ENCODE results near the gene ELOVL1. TPM values are rescaled to one million over a fixed set of nuclear protein-coding genes. Genes with fewer than 3 reads are reported as not detected.

ELOVL1 gene
- total and polyA plus RNA-seq, 10 of the 15 experiments (the other 5 are each of a cell fraction or from before 2014, with no cell fraction given) = 58.5 to 139 (median 89.8) TPM

DNA sequence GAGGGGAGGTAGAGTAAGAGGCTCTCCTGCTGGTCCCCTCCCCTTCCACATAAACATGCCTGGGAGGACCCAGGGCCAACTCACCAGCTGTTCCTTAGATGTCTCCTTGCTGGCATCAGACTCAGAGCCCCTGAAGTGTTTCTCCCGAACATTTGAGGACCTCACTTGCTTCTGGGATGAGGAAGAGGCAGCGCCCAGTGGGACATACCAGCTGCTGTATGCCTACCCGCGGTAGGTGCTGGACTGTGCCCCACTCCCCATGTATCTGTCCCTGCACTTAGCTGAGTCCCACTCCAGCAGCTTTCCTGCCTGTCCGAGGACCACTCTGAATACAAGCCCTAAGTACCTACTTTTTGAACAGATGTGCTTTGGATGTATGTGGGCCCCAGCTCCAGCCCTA lies 29.8 kb downstream of the ELOVL1 start:
- ATAC-seq = no peak
- no peaks in the 10 kb centered on the region for H3K36me3 ChIP-seq (ENCODE audit: control insufficient read depth in 2 of 2, insufficient read depth in 2 of 2, low read length in 1 of 2)
- in situ Hi-C loops (cut with MboI) = no loop called here
- RAD21 ChIA-PET (ENCODE audit: unreplicated experiment) = no interaction called here
- H2AFZ ChIP-seq (ENCODE audit: control insufficient read depth, low read depth, low read length) = no peak overlapping the region
- SMC1A ChIA-PET (ENCODE audit: uncharacterized antibody, unreplicated experiment) = interaction anchor here (0.8 kb wide), 1 partner anchor 99 kb away, joined by 4 read pairs; no protein-coding TSS in a partner anchor
- no peak overlapping the region for H3K27ac ChIP-seq (ENCODE audit: control insufficient read depth, insufficient read depth)
- FAIRE-seq = no peak
- no TSS peak for BruUV-seq (replicated peaks)
- H3K79me2 ChIP-seq (ENCODE audit: control insufficient read depth, insufficient read depth, low read length) = no peaks in the 10 kb centered on the region
- H3K4me2 ChIP-seq (ENCODE audit: control insufficient read depth, insufficient read depth) = no peak overlapping the region
- CTCF ChIA-PET = no interaction called here
- H3K9me3 ChIP-seq (replicated peaks; ENCODE audit: control insufficient read depth, insufficient read depth, low read length) = no peaks in the 10 kb centered on the region
- intact Hi-C loops (cut with micrococcal nuclease; ENCODE audit: unreplicated experiment) = no loop called here
- TF ChIP-seq GABPA (IDR thresholded peaks at IDR 0.05; ENCODE audit: low read depth) (no peak), EZH2 (IDR thresholded peaks at IDR 0.05; ENCODE audit: borderline replicate concordance, control insufficient read depth, low read depth, low read length) (no peak), SUZ12 (IDR thresholded peaks at IDR 0.05; ENCODE audit: unreplicated experiment) (no peak), BCLAF1 (IDR thresholded peaks at IDR 0.05) (no peak), LARP7 (IDR thresholded peaks at IDR 0.05) (no peak), ZBED1 (IDR thresholded peaks at IDR 0.05; ENCODE audit: borderline replicate concordance) (no peak), NR2C2 (IDR thresholded peaks at IDR 0.05; ENCODE audit: borderline replicate concordance, control insufficient read depth, insufficient read length, low read depth) (no peak), MTA3 (IDR thresholded peaks at IDR 0.05; ENCODE audit: borderline replicate concordance, low read length) (no peak), MEF2B (IDR thresholded peaks at IDR 0.05; ENCODE audit: partially characterized antibody, poor library complexity, severe bottlenecking) (no peak), BMI1 (IDR thresholded peaks at IDR 0.05; ENCODE audit: borderline replicate concordance) (no peak), PML (IDR thresholded peaks at IDR 0.05; ENCODE audit: low read length) (no peak), DPF2 (IDR thresholded peaks at IDR 0.05) (no peak), POLR2A (IDR thresholded peaks at IDR 0.05; ENCODE audit: low read depth, low read length) (no peak), FOXK2 (IDR thresholded peaks at IDR 0.05) (no peak), POLR2AphosphoS2 (IDR thresholded peaks at IDR 0.05; ENCODE audit: low read depth, low read length) (no peak)
- TF ChIP-seq, protein P1, sequence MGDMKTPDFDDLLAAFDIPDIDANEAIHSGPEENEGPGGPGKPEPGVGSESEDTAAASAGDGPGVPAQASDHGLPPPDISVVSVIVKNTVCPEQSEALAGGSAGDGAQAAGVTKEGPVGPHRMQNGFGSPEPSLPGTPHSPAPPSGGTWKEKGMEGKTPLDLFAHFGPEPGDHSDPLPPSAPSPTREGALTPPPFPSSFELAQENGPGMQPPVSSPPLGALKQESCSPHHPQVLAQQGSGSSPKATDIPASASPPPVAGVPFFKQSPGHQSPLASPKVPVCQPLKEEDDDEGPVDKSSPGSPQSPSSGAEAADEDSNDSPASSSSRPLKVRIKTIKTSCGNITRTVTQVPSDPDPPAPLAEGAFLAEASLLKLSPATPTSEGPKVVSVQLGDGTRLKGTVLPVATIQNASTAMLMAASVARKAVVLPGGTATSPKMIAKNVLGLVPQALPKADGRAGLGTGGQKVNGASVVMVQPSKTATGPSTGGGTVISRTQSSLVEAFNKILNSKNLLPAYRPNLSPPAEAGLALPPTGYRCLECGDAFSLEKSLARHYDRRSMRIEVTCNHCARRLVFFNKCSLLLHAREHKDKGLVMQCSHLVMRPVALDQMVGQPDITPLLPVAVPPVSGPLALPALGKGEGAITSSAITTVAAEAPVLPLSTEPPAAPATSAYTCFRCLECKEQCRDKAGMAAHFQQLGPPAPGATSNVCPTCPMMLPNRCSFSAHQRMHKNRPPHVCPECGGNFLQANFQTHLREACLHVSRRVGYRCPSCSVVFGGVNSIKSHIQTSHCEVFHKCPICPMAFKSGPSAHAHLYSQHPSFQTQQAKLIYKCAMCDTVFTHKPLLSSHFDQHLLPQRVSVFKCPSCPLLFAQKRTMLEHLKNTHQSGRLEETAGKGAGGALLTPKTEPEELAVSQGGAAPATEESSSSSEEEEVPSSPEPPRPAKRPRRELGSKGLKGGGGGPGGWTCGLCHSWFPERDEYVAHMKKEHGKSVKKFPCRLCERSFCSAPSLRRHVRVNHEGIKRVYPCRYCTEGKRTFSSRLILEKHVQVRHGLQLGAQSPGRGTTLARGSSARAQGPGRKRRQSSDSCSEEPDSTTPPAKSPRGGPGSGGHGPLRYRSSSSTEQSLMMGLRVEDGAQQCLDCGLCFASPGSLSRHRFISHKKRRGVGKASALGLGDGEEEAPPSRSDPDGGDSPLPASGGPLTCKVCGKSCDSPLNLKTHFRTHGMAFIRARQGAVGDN (IDR thresholded peaks at IDR 0.05) = no peak
- no peaks in the 10 kb centered on the region for H4K20me1 ChIP-seq (ENCODE audit: control insufficient read depth, insufficient read depth)
- no peak for DNase-seq (ENCODE audit: low read depth, low spot score)
- WGBS (ENCODE audit: insufficient coverage, insufficient replicate concordance, low lambda C conversion rate, missing lambda C conversion rate) = 42% methylated on average over 5 of the region's 5 CpGs
- no peaks in the 10 kb centered on the region; a peak in 1 of 4 replicates for H3K27me3 ChIP-seq (replicated peaks in 1 of 2; ENCODE audit: control insufficient read depth in 2 of 2, insufficient read depth in 2 of 2, low read length in 1 of 2)
- H3K4me1 ChIP-seq (ENCODE audit: control insufficient read depth, insufficient read depth, low read length) = no peaks in the 10 kb centered on the region
- H3K4me3 ChIP-seq = no peak overlapping the region
- H3K9ac ChIP-seq (ENCODE audit: control insufficient read depth, insufficient read depth, low read length) = no peak overlapping the region
- POLR2A ChIA-PET = no interaction called here
